Mesendoderm (in vitro differentiated cells): ENCODE measurements around the gene QRICH1.
A peak's percentile ranks its signal among the peaks of the same experiment; 100 is the strongest.

Source experiments
- DNase-seq: peaks from one replicate; pipeline ENCODE4 v3.0.0; 2013
- H2AK5ac ChIP-seq: 2 replicates; pipeline ENCODE4 v1.6.1; 2013; ENCODE audit warnings: low read length, inconsistent platforms
- H2BK120ac ChIP-seq: 2 replicates; pipeline ENCODE4 v1.6.1; 2013; ENCODE audit warnings: low read depth, mild to moderate bottlenecking, low read length, moderate library complexity, mixed read lengths
- H2BK15ac ChIP-seq: replicated peaks from 2 replicates; pipeline ENCODE4 v1.6.1; 2013; ENCODE audit warnings: low read depth, mild to moderate bottlenecking, moderate library complexity
- H2BK5ac ChIP-seq: 2 replicates; pipeline ENCODE4 v1.6.1; 2013; ENCODE audit warnings: low read length, inconsistent platforms
- H3K18ac ChIP-seq: 2 replicates; pipeline ENCODE4 v1.6.1; 2013; ENCODE audit warnings: mild to moderate bottlenecking, low read length, mixed read lengths
- H3K23ac ChIP-seq: one replicate; pipeline ENCODE4 v1.6.1; 2013; ENCODE audit warnings: low read length
- H3K27ac ChIP-seq: 2 replicates; pipeline ENCODE4 v1.5.1; 2013; ENCODE audit warnings: low read depth, mild to moderate bottlenecking, inconsistent platforms, low read length, moderate library complexity
- H3K27me3 ChIP-seq: 2 replicates; pipeline ENCODE4 v1.6.1; 2013; ENCODE audit warnings: low read length, control low read depth, mild to moderate bottlenecking, inconsistent platforms; ENCODE audit not compliant: insufficient read depth, poor library complexity
- H3K36me3 ChIP-seq: 2 replicates; pipeline ENCODE4 v1.6.1; 2013; ENCODE audit warnings: low read length, inconsistent platforms; ENCODE audit not compliant: control insufficient read depth, insufficient read depth
- H3K4ac ChIP-seq: one replicate; pipeline ENCODE4 v1.6.1; 2013; ENCODE audit warnings: low read depth, mild to moderate bottlenecking, low read length, moderate library complexity
- H3K4me1 ChIP-seq: 2 replicates; pipeline ENCODE4 v1.6.1; 2013; ENCODE audit warnings: low read depth, low read length, inconsistent platforms; ENCODE audit not compliant: control insufficient read depth
- H3K4me2 ChIP-seq: 2 replicates; pipeline ENCODE4 v1.6.1; 2013; ENCODE audit warnings: low read length
- H3K4me3 ChIP-seq: 2 replicates; pipeline ENCODE4 v1.5.1; 2013; ENCODE audit warnings: mild to moderate bottlenecking, low read length
- H3K56ac ChIP-seq: one replicate; pipeline ENCODE4 v1.6.1; 2013; ENCODE audit warnings: low read length
- H3K79me1 ChIP-seq: 2 replicates; pipeline ENCODE4 v1.6.1; 2013; ENCODE audit warnings: low read length, inconsistent platforms
- H3K79me2 ChIP-seq: 2 replicates; pipeline ENCODE4 v1.6.1; 2013; ENCODE audit warnings: mild to moderate bottlenecking, low read length; ENCODE audit not compliant: control insufficient read depth, insufficient read depth
- H3K9ac ChIP-seq: 2 replicates; pipeline ENCODE4 v1.6.1; 2013; ENCODE audit warnings: low read length, inconsistent platforms
- H4K5ac ChIP-seq: one replicate; pipeline ENCODE4 v1.6.1; 2013; ENCODE audit warnings: low read length
- H4K8ac ChIP-seq: one replicate; pipeline ENCODE4 v1.6.1; 2013; ENCODE audit warnings: low read depth, mild to moderate bottlenecking, control low read depth, low read length, moderate library complexity
- WGBS: extraction: QIAGEN DNeasy Blood & Tissue Kit; methylation state at CpG from one replicate; pipeline ENCODE4 v1.1.7; 2013; ENCODE audit warnings: low lambda C conversion rate, missing lambda C conversion rate; ENCODE audit not compliant: insufficient coverage; ENCODE audit errors: extremely low coverage; 5-methylcytosine and 5-hydroxymethylcytosine counted together

The QRICH1 gene

GRCh38 chr3:49098910-49099630 lies 5.2 kb upstream of the QRICH1 start:
- H3K27me3 ChIP-seq = no peaks in the 10 kb centered on the region
- no peak overlapping the region for H3K4me3 ChIP-seq
- peaks cover 30% of the 10 kb centered on the region for H3K36me3 ChIP-seq
- no peak overlapping the region for H2BK5ac ChIP-seq
- H3K27ac ChIP-seq = no peak overlapping the region
- H3K9ac ChIP-seq = no peak overlapping the region
- peaks cover 3% of the 10 kb centered on the region for H3K4me1 ChIP-seq
- H2BK15ac ChIP-seq = no peak overlapping the region
- no peak for DNase-seq
- no peak overlapping the region for H3K23ac ChIP-seq
- no peak overlapping the region for H3K4ac ChIP-seq
- H2BK120ac ChIP-seq = no peak overlapping the region
- H2AK5ac ChIP-seq = no peak overlapping the region
- H3K79me1 ChIP-seq = peaks cover 12% of the 10 kb centered on the region
- peaks cover 9% of the 10 kb centered on the region for H3K79me2 ChIP-seq
- WGBS = no CpG with 5 or more reads among the region's 13 CpGs
- no peak overlapping the region for H3K4me2 ChIP-seq
- H4K8ac ChIP-seq = no peak overlapping the region
- no peak overlapping the region for H3K18ac ChIP-seq
- H3K56ac ChIP-seq = no peak overlapping the region
- H4K5ac ChIP-seq = no peak overlapping the region

- no peak overlapping the region for H3K27ac ChIP-seq
- H3K18ac ChIP-seq = no peak overlapping the region
- no peaks in the 10 kb centered on the region for H3K4me1 ChIP-seq
- H2BK15ac ChIP-seq = no peak overlapping the region
- H3K23ac ChIP-seq = no peak overlapping the region
- H3K4ac ChIP-seq = no peak overlapping the region
- peaks cover 6% of the 10 kb centered on the region for H3K79me1 ChIP-seq
- no peak for DNase-seq
- H3K36me3 ChIP-seq = peaks cover 30% of the 10 kb centered on the region
- H3K79me2 ChIP-seq = peaks cover 2% of the 10 kb centered on the region
- H4K5ac ChIP-seq = no peak overlapping the region
- no peak overlapping the region for H3K56ac ChIP-seq
- no peak overlapping the region for H2AK5ac ChIP-seq
- no peak overlapping the region for H3K9ac ChIP-seq
- H2BK120ac ChIP-seq = no peak overlapping the region
- no peak overlapping the region for H2BK5ac ChIP-seq
- no peaks in the 10 kb centered on the region for H3K27me3 ChIP-seq
- H3K4me3 ChIP-seq = no peak overlapping the region
- H4K8ac ChIP-seq = no peak overlapping the region
- no CpG with 5 or more reads among the region's 5 CpGs for WGBS
- H3K4me2 ChIP-seq = no peak overlapping the region
These were observed 4.6 kb upstream of the QRICH1 start for GRCh38 chr3:49098429-49098828.

- Histone ChIP-seq H3K4ac (peak overlapping the region; percentile 87), H2BK120ac (peak overlapping the region; percentile 63), H3K4me2 (peak overlapping the region; percentile 83), H4K8ac (peak overlapping the region; percentile 100), H2BK5ac (peak overlapping the region; percentile 16), H4K5ac (no peak overlapping the region), H2AK5ac (peak overlapping the region; percentile 0), H3K4me1 (no peaks in the 10 kb centered on the region), H3K4me3 (peak overlapping the region; percentile 89), H3K23ac (peak overlapping the region; percentile 11), H3K27ac (peak overlapping the region; percentile 99), H3K27me3 (no peaks in the 10 kb centered on the region), H3K79me1 (no peaks in the 10 kb centered on the region), H3K36me3 (peaks cover 4% of the 10 kb centered on the region), H3K79me2 (peaks cover 49% of the 10 kb centered on the region), H2BK15ac (no peak overlapping the region), H3K18ac (peak overlapping the region; percentile 95), H3K9ac (peak overlapping the region; percentile 82), H3K56ac (peak overlapping the region; percentile 95)
- no CpG with 5 or more reads among the region's 86 CpGs for WGBS
- DNase-seq = peak; percentile 93
These were observed 676 bp downstream of the QRICH1 start for GRCh38 chr3:49092938-49093852.

GRCh38 chr3:49081429-49081828 lies 12.4 kb downstream of the QRICH1 start:
- Histone ChIP-seq H3K4me1 (no peaks in the 10 kb centered on the region), H3K18ac (no peak overlapping the region), H3K56ac (no peak overlapping the region), H2BK5ac (no peak overlapping the region), H4K8ac (no peak overlapping the region), H3K4ac (no peak overlapping the region), H4K5ac (no peak overlapping the region), H3K4me3 (no peak overlapping the region), H3K36me3 (peaks cover 5% of the 10 kb centered on the region), H3K4me2 (no peak overlapping the region), H3K9ac (no peak overlapping the region), H3K79me1 (peaks cover 10% of the 10 kb centered on the region), H3K27me3 (no peaks in the 10 kb centered on the region), H2AK5ac (no peak overlapping the region), H3K23ac (no peak overlapping the region), H2BK120ac (no peak overlapping the region), H2BK15ac (no peak overlapping the region), H3K27ac (no peak overlapping the region), H3K79me2 (peaks cover 58% of the 10 kb centered on the region)
- DNase-seq = no peak
- WGBS = no CpG with 5 or more reads among the region's 8 CpGs

GRCh38 chr3:49079270-49079669 lies 14.6 kb downstream of the QRICH1 start:
- Histone ChIP-seq H3K79me1 (peaks cover 10% of the 10 kb centered on the region), H2AK5ac (no peak overlapping the region), H4K8ac (no peak overlapping the region), H3K56ac (no peak overlapping the region), H3K36me3 (peaks cover 6% of the 10 kb centered on the region), H3K4ac (no peak overlapping the region), H3K79me2 (peaks cover 45% of the 10 kb centered on the region), H2BK15ac (no peak overlapping the region), H3K27me3 (no peaks in the 10 kb centered on the region), H4K5ac (no peak overlapping the region), H3K23ac (no peak overlapping the region), H2BK5ac (no peak overlapping the region), H3K9ac (no peak overlapping the region), H3K27ac (no peak overlapping the region), H3K18ac (no peak overlapping the region), H3K4me1 (no peaks in the 10 kb centered on the region), H2BK120ac (no peak overlapping the region), H3K4me3 (no peak overlapping the region), H3K4me2 (no peak overlapping the region)
- WGBS = no CpG with 5 or more reads among the region's 2 CpGs
- no peak for DNase-seq
